ENCODE results near the gene FAM9A. TPM values are rescaled to one million over a fixed set of nuclear protein-coding genes. Genes with fewer than 3 reads are reported as not detected.

The FAM9A gene
- total and polyA plus RNA-seq, 2 of the 13 experiments (the other 11 are each of a cell fraction or from before 2014, with no cell fraction given): not detected

- in situ Hi-C loops (cut with HindIII; ENCODE audit: extremely low pct_ligation_motif_present, low pct_unique_long_range_greater_than_20kb) (no loop called here), intact Hi-C loops (cut with micrococcal nuclease; ENCODE audit: unreplicated experiment) (no loop called here)
- Histone ChIP-seq H3K36me3 (replicated peaks in 1 of 2; ENCODE audit: control insufficient read depth in 1 of 2, insufficient read depth in 2 of 2, low read length in 2 of 2) (no peaks in the 10 kb centered on the region), H3K79me2 (ENCODE audit: insufficient read depth, low read length) (no peaks in the 10 kb centered on the region), H4K20me1 (ENCODE audit: insufficient read depth, low read length) (no peaks in the 10 kb centered on the region), H3K9ac (ENCODE audit: insufficient read depth, low read depth, low read length) (no peak overlapping the region), H3K27ac (ENCODE audit: extremely low read length, insufficient read depth, low read length) (no peak overlapping the region), H3K4me3 (replicated peaks in 1 of 3; ENCODE audit: insufficient read depth in 1 of 3, low read depth in 2 of 3, low read length in 3 of 3) (no peak overlapping the region), H3K4me1 (ENCODE audit: insufficient read depth, low read length) (no peaks in the 10 kb centered on the region), H3K4me2 (ENCODE audit: low read depth, low read length) (no peak overlapping the region), H3K9me3 (ENCODE audit: low read length) (no peaks in the 10 kb centered on the region), H3K27me3 (ENCODE audit: control insufficient read depth in 1 of 2, insufficient read depth in 2 of 2, low read length in 2 of 2) (no peaks in the 10 kb centered on the region), H2AFZ (ENCODE audit: low read length) (no peak overlapping the region)
- 11% methylated on average over 3 of the region's 4 CpGs for WGBS (ENCODE audit: low lambda C conversion rate)
- ATAC-seq: no peak
- DNase-seq (ENCODE audit: low spot score): no peak
- ChIA-PET POLR2A (no interaction called here), CTCF (ENCODE audit: low intra/inter-chr PET ratio, low total read pairs) (no interaction called here)
- TF ChIP-seq SMC3 (IDR thresholded peaks at IDR 0.05; ENCODE audit: low read length): no peak
- no peak for TF ChIP-seq ZNF737 (CRISPR knock-in tag; IDR thresholded peaks at IDR 0.05; ENCODE audit: borderline replicate concordance)
- peak; percentile 25; the same call in 1 of the 2 replicates for TF ChIP-seq GABPA (IDR thresholded peaks at IDR 0.05; ENCODE audit: low read depth, low read length)
- TF ChIP-seq GABPA (CRISPR knock-in tag; IDR thresholded peaks at IDR 0.05; ENCODE audit: low read depth): peak; percentile 76
- no peak for FAIRE-seq
- BruUV-seq (replicated peaks): no TSS peak
Observed at GRCh38 chrX:8755116-8755515, 46.1 kb downstream of the FAM9A start.

- intact Hi-C loops (cut with micrococcal nuclease; ENCODE audit: unreplicated experiment) (loop anchor here (1.0 kb wide), 1 partner anchor 66 kb away; no protein-coding TSS in a partner anchor), in situ Hi-C loops (cut with HindIII; ENCODE audit: extremely low pct_ligation_motif_present, low pct_unique_long_range_greater_than_20kb) (loop anchor here (10.0 kb wide), 1 partner anchor 65 kb away; no protein-coding TSS in a partner anchor)
- DNase-seq (ENCODE audit: low spot score) (no peak), FAIRE-seq (no peak), ATAC-seq (no peak)
- H3K36me3 ChIP-seq (replicated peaks in 1 of 2; ENCODE audit: control insufficient read depth in 1 of 2, insufficient read depth in 2 of 2, low read length in 2 of 2): no peaks in the 10 kb centered on the region
- no peaks in the 10 kb centered on the region for H3K27me3 ChIP-seq (ENCODE audit: control insufficient read depth in 1 of 2, insufficient read depth in 2 of 2, low read length in 2 of 2)
- no peaks in the 10 kb centered on the region for H4K20me1 ChIP-seq (ENCODE audit: insufficient read depth, low read length)
- no peaks in the 10 kb centered on the region for H3K9me3 ChIP-seq (ENCODE audit: low read length)
- no peak overlapping the region for H3K27ac ChIP-seq (ENCODE audit: extremely low read length, insufficient read depth, low read length)
- no peaks in the 10 kb centered on the region for H3K4me1 ChIP-seq (ENCODE audit: insufficient read depth, low read length)
- no peak overlapping the region for H3K9ac ChIP-seq (ENCODE audit: insufficient read depth, low read depth, low read length)
- TF ChIP-seq ZNF558 (CRISPR knock-in tag; IDR thresholded peaks at IDR 0.05; ENCODE audit: borderline replicate concordance) (no peak), ISX (CRISPR knock-in tag; conservative IDR thresholded peaks at IDR 0.05) (no peak), PRDM15 (CRISPR knock-in tag; IDR thresholded peaks at IDR 0.05) (no peak)
- POLR2A ChIA-PET: no interaction called here
- BruUV-seq (replicated peaks): no TSS peak
- H3K4me2 ChIP-seq (ENCODE audit: low read depth, low read length): no peak overlapping the region
- H3K79me2 ChIP-seq (ENCODE audit: insufficient read depth, low read length): no peaks in the 10 kb centered on the region
- CTCF ChIA-PET (ENCODE audit: low intra/inter-chr PET ratio, low total read pairs): no interaction called here
- no peak overlapping the region for H2AFZ ChIP-seq (ENCODE audit: low read length)
- H3K4me3 ChIP-seq (replicated peaks in 1 of 3; ENCODE audit: insufficient read depth in 1 of 3, low read depth in 2 of 3, low read length in 3 of 3): no peak overlapping the region
Observed at GRCh38 chrX:8749697-8750096, 51.5 kb downstream of the FAM9A start.

Measured in HepG2 (cell line).